B cell (primary cell): ENCODE results near the gene CIT. TPM values are rescaled to one million over a fixed set of nuclear protein-coding genes. Genes with fewer than 3 reads are reported as not detected.

Source experiments
- ATAC-seq: fragments of 200-7000 bp; cut with Tn5 transposase; one replicate; pipeline ENCODE4 v1.10.0; 2021; ENCODE audit warnings: low read depth, mild to moderate bottlenecking, moderate number of reproducible peaks, moderate library complexity
- CTCF ChIA-PET: fragments of 350-600 bp; sonication (Branson Sonifier 250); formaldehyde crosslinking; loops from one replicate; lab custom pipeline; 2021; ENCODE audit warnings: antibody characterized with exemption, inconsistent platforms; lab: Charles Lee
- POLR2A ChIA-PET: fragments of 350-600 bp; sonication (Branson Sonifier 250); formaldehyde crosslinking; loops from one replicate; lab custom pipeline; 2021; ENCODE audit warnings: antibody characterized with exemption; lab: Charles Lee
- DNase-seq: peaks from one replicate; pipeline ENCODE4 v3.0.0; 2013
- H2AFZ ChIP-seq: 2 replicates; pipeline ENCODE4 v1.6.1; 2012; ENCODE audit warnings: mild to moderate bottlenecking, low read depth, low read length; ENCODE audit not compliant: insufficient read depth, poor library complexity, severe bottlenecking
- H3K27ac ChIP-seq, 2 donors: 1 replicate in 1 of 2; 2 replicates in 1 of 2; pipeline ENCODE4 v1.5.1; 2012 to 2013; ENCODE audit warnings: low read length in 2 of 2, mild to moderate bottlenecking in 2 of 2, moderate library complexity in 1 of 2
- H3K27me3 ChIP-seq, 4 experiments: fragments of 200-600 bp in 1 of 4; sonication (generic) in 1 of 4; replicated peaks in 1 of 4; 1 replicate in 2 of 4; 2 replicates in 2 of 4; pipeline versions ENCODE4 v1.6.1 to v1.7.0; 2013 to 2016; ENCODE audit warnings: low read length in 3 of 4, mild to moderate bottlenecking in 2 of 4, mixed read lengths in 1 of 4, moderate library complexity in 1 of 4; ENCODE audit not compliant: insufficient read depth in 4 of 4, control insufficient read depth in 3 of 4; ENCODE audit errors: control extremely low read depth in 1 of 4
- H3K36me3 ChIP-seq, 2 experiments: replicated peaks in 1 of 2; 1 replicate in 1 of 2; 2 replicates in 1 of 2; pipeline versions ENCODE4 v1.6.1 to v1.7.1; 2013; ENCODE audit warnings: low read length in 1 of 2; ENCODE audit not compliant: insufficient read depth in 2 of 2, control insufficient read depth in 1 of 2; ENCODE audit errors: control extremely low read depth in 1 of 2, extremely low read depth in 1 of 2
- H3K4me1 ChIP-seq, 2 donors: fragments of 200-600 bp in 1 of 2; sonication (generic) in 1 of 2; 1 replicate in 1 of 2; 2 replicates in 1 of 2; pipeline versions ENCODE4 v1.5.1 to v1.6.1; 2013 to 2017; ENCODE audit warnings: low read length in 2 of 2; ENCODE audit not compliant: control insufficient read depth in 2 of 2, insufficient read depth in 2 of 2
- H3K4me2 ChIP-seq: replicated peaks from 2 replicates; pipeline ENCODE3; 2012; ENCODE audit warnings: mild to moderate bottlenecking, low read depth, low read length; ENCODE audit not compliant: poor library complexity, severe bottlenecking
- H3K4me3 ChIP-seq, 5 experiments: fragments of 200-600 bp in 1 of 5; sonication (generic) in 1 of 5; 1 replicate in 3 of 5; 2 replicates in 2 of 5; pipeline versions ENCODE4 v1.5.1 to v1.7.0; 2011 to 2016; ENCODE audit warnings: low read length in 4 of 5, mild to moderate bottlenecking in 4 of 5, low read depth in 2 of 5, control low read depth in 1 of 5, moderate library complexity in 1 of 5; ENCODE audit not compliant: insufficient read depth in 1 of 5; ENCODE audit errors: control extremely low read depth in 1 of 5, extremely low read depth in 1 of 5
- H3K79me2 ChIP-seq: fragments of 200-600 bp; sonication (generic); one replicate; pipeline ENCODE4 v1.6.0; 2016; ENCODE audit warnings: low read length; ENCODE audit not compliant: control insufficient read depth, insufficient read depth
- H3K9ac ChIP-seq: fragments of 200-600 bp; sonication (generic); 2 replicates; pipeline ENCODE4 v1.6.1; 2017; ENCODE audit warnings: mild to moderate bottlenecking, low read length, moderate library complexity
- H3K9me3 ChIP-seq, 3 donors: one replicate each; pipeline versions ENCODE4 v1.6.1 to v1.7.1; 2013; ENCODE audit warnings: low read length in 2 of 3; ENCODE audit not compliant: control insufficient read depth in 2 of 3, insufficient read depth in 1 of 3; ENCODE audit errors: control extremely low read depth in 1 of 3
- H4K20me1 ChIP-seq: 2 replicates; pipeline ENCODE4 v1.6.0; 2012; ENCODE audit warnings: mild to moderate bottlenecking, low read length; ENCODE audit not compliant: insufficient read depth, control insufficient read depth, poor library complexity, severe bottlenecking
- H3K27ac Mint-ChIP-seq: one replicate; pipeline ENCODE4 v1.8.0; 2021; ENCODE audit warnings: mixed read lengths
- H3K27me3 Mint-ChIP-seq: one replicate; pipeline ENCODE4 v1.8.0; 2021; ENCODE audit warnings: mixed read lengths
- H3K4me1 Mint-ChIP-seq: one replicate; pipeline ENCODE4 v1.8.0; 2021; ENCODE audit warnings: mixed read lengths
- H3K4me3 Mint-ChIP-seq: one replicate; pipeline ENCODE4 v1.8.0; 2021; ENCODE audit warnings: mixed read lengths
- H3K9me3 Mint-ChIP-seq: one replicate; pipeline ENCODE4 v1.8.0; 2022; ENCODE audit warnings: mixed read lengths; ENCODE audit not compliant: insufficient read depth
- CTCF ChIP-seq: fragments of 200-600 bp; IDR thresholded peaks from one replicate; pipeline ENCODE4 v1.8.0; 2022; ENCODE audit warnings: antibody characterized with exemption, mild to moderate bottlenecking
- EZH2 ChIP-seq: IDR thresholded peaks from 2 replicates; pipeline ENCODE4 v1.6.1; 2012; ENCODE audit warnings: borderline replicate concordance, low read depth, mild to moderate bottlenecking, moderate library complexity, low read length; ENCODE audit not compliant: insufficient read depth, poor library complexity, severe bottlenecking
- WGBS: methylation state at CpG from one replicate; pipeline ENCODE4 v1.1.5; 2013; ENCODE audit warnings: missing lambda C conversion rate; ENCODE audit not compliant: insufficient coverage; 5-methylcytosine and 5-hydroxymethylcytosine counted together
- intact Hi-C: fragments of 100-400 bp; cut with micrococcal nuclease; formaldehyde crosslinking; loops from one replicate; pipeline ENCODE4 v1.10.0; 2022
- polyA plus RNA-seq: library from polyadenylated mRNA; depleted of rRNA; stranded (reverse); fragments of >200 nt; gene quantifications from 2 replicates; pipeline ENCODE4 v1.2.3, GENCODE V29; 2012
- total RNA-seq, 2 donors: library from RNA; stranded (reverse); fragments of 120-200 nt in 1 of 2; gene quantifications; 1 replicate in 1 of 2; 2 replicates in 1 of 2; pipeline versions ENCODE4 v1.2.3 to v1.2.4, GENCODE V29; 2013 to 2022

Gene CIT
- total and polyA plus RNA-seq, 2 donors (not counting 1 experiment from before 2014, with no cell fraction given), result 1.4 to 6.1 TPM

GRCh38 chr12:119691202-119691810 lies 185.8 kb downstream of the CIT start:
- peaks cover 0 to 7% (median 0%) of the 10 kb centered on the region in 3 donors for H3K9me3 ChIP-seq
- no peaks in the 10 kb centered on the region for H4K20me1 ChIP-seq
- H2AFZ ChIP-seq, result no peak overlapping the region
- no peaks in the 10 kb centered on the region for H3K27me3 ChIP-seq
- H3K4me1 ChIP-seq, result no peaks in the 10 kb centered on the region
- no peaks in the 10 kb centered on the region for H3K79me2 ChIP-seq
- Mint-ChIP-seq H3K9me3 (no peaks in the 10 kb centered on the region), H3K27me3 (no peaks in the 10 kb centered on the region), H3K4me3 (no peak overlapping the region), H3K27ac (no peak overlapping the region), H3K4me1 (peaks cover 8% of the 10 kb centered on the region)
- 93% methylated on average over 4 of the region's 6 CpGs for WGBS
- H3K27ac ChIP-seq, result no peak overlapping the region
- POLR2A ChIA-PET, result no interaction called here
- H3K9ac ChIP-seq, result no peak overlapping the region
- intact Hi-C loops, result no loop called here
- CTCF ChIA-PET, result no interaction called here
- no peaks in the 10 kb centered on the region for H3K36me3 ChIP-seq
- ATAC-seq (no peak), DNase-seq (no peak)
- no peak overlapping the region for H3K4me3 ChIP-seq
- no peak overlapping the region for H3K4me2 ChIP-seq
- TF ChIP-seq EZH2 (no peak), CTCF (no peak)

GRCh38 chr12:119689935-119690500 lies 187.1 kb downstream of the CIT start:
- Mint-ChIP-seq H3K27ac (no peak overlapping the region), H3K27me3 (no peaks in the 10 kb centered on the region), H3K4me3 (no peak overlapping the region), H3K9me3 (no peaks in the 10 kb centered on the region), H3K4me1 (peaks cover 17% of the 10 kb centered on the region)
- H3K27me3 ChIP-seq, result no peaks in the 10 kb centered on the region
- H4K20me1 ChIP-seq, result no peaks in the 10 kb centered on the region
- H2AFZ ChIP-seq, result no peak overlapping the region
- H3K9ac ChIP-seq, result no peak overlapping the region
- intact Hi-C loops, result no loop called here
- no peak overlapping the region for H3K4me3 ChIP-seq
- H3K27ac ChIP-seq, result no peak overlapping the region
- no peaks in the 10 kb centered on the region for H3K36me3 ChIP-seq
- DNase-seq (no peak), ATAC-seq (no peak)
- no peak for TF ChIP-seq EZH2
- no peak for TF ChIP-seq CTCF
- peaks cover 0 to 5% of the 10 kb centered on the region in 2 donors for H3K4me1 ChIP-seq
- H3K79me2 ChIP-seq, result no peaks in the 10 kb centered on the region
- ChIA-PET POLR2A (no interaction called here), CTCF (no interaction called here)
- no peak overlapping the region for H3K4me2 ChIP-seq
- over 99% methylated on average over 33 of the region's 38 CpGs for WGBS
- peaks cover 0 to 7% (median 0%) of the 10 kb centered on the region in 3 donors for H3K9me3 ChIP-seq
